Measurements from ENCODE around the gene NXT2. TPM values are rescaled to one million over a fixed set of nuclear protein-coding genes. Genes with fewer than 3 reads are reported as not detected.
"Not testable (repeated sequence)": the region's sequence is repeated elsewhere in the genome, so short reads cannot be mapped to it uniquely, and the experiment has no call there.

NXT2 gene
- polyA plus RNA-seq (ENCODE audit: insufficient read length), result 5.8 TPM

DNA sequence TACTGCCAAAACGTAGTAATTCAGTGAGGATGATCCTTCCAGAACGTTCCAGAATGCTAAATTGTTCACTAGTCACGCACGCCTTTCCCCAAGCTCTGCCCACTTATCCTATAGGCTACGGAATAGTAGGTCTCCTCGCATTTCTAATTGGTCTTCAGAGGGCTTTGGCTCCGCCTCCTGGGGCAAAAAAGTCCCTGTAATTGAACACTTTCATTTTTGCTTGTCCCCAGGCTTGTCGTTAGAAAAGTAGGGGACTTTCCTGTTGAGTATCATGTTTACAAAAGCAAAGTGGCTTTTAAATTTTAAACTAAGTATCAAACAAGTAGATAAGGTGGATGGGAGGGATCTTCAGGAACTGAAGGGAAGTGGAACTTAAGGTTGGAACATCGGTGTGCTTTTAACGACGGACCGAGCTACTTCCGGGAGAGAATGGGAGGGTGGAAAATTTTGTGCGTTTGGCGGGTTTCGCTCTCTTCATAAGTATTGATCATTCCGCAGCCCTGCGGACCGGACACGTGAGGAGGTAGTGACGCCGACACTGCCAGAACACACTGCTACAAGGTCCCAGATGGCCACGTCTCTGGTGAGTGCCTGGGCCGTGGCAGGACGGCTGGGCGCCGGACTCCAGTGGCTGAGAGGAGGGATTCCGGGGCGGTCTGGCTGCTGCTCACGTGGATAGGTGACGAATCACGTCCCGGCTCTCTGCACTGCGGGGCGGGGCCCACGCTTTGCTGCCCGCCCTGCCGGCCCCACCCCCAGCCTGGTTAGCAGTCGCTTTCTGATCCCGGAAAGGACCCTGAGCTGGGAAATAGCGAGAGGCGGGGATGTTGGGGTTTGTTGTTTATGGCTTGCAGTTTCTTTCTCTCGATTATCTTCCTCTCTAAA is at the start of gene NXT2:
TSS of gene NXT2 (plus strand) at position 406 of the 885 bp plus-strand sequence. CDS start at position 569, 163 bp downstream.
- DNase-seq (ENCODE audit: low read depth), result peak; percentile 77

DNA sequence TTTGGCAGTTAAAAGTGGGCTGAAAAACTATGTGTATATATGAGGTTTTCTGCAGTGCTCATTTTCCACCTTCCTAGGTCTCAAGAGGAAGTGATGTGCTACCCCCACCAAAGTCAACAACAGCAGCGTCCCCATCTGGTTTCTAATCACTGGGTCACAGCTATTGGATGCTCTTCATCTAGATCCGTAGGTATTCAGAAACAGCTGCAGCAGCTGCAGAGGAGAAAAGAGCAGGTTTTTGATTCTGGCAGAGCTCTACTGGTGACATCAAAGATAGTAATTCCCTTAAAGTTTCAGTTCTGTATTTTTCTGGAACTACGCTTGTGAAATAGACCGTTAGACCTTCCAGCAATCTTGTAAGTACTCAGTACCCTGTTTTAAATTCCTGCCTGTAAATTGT is 49.0 kb upstream of the NXT2 start:
- DNase-seq (ENCODE audit: low read depth), result no peak

DNA sequence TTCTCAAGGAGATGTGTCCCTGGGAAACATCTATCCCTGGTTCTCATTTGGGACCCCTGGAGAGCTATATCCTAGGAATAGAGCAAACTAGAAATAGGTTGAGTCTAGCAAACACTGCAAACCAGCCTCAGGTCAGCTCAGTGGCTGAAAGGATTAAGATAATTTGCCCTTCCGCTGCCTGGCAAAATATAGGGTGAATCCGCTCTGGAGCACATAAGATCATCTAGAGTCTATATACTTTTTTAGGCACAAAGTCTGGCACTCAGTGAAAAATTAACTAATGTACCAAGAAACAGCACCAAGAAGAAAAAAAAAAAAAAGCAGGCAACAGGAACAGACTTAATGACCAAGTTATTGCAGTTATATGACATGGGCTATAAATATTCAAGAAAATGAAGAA is 47.5 kb upstream of the NXT2 start:
- no peak for DNase-seq (ENCODE audit: low read depth)

- DNase-seq (ENCODE audit: low read depth), result no peak
Observed at GRCh38 chrX:109498434-109498833, 38.2 kb upstream of the NXT2 start.

DNA sequence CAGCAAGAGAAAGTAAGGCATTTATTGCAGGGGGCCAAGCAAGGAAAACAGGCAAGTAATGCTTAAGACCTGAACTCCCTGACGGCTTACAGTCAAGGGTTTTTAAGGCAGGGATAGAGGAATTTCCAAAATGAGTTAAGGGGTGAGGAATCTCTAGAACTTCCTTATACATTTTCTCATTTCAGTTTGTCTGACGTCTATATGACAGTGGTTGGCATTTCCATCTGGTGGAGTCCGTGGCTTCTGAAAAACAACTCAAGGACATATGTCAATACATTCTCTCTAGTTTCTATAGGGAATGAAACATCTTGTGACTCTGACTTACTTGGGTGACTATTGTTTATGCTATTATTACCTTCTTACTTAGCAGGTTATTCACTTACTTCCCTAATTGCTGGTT is 35.5 kb upstream of the NXT2 start:
- DNase-seq (ENCODE audit: low read depth), result no peak

DNA sequence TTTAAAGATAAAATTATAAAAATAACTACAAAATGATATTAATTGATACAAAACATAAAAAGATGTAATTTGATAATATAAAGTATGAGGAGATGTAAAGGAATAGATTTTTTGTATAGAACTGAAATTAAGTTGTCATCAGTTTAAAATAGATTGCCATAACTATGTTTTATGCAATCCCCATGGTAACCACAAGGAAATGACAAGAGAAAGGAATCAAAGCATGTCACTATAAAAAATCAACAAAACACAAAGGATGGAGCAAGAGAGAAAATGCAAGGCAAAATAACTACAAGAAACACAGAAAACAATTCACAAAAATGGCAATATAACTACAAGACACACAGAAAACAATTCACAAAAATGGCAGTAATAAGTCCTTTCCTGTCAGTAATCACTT is 27.7 kb upstream of the NXT2 start:
- no peak for DNase-seq (ENCODE audit: low read depth)

DNA sequence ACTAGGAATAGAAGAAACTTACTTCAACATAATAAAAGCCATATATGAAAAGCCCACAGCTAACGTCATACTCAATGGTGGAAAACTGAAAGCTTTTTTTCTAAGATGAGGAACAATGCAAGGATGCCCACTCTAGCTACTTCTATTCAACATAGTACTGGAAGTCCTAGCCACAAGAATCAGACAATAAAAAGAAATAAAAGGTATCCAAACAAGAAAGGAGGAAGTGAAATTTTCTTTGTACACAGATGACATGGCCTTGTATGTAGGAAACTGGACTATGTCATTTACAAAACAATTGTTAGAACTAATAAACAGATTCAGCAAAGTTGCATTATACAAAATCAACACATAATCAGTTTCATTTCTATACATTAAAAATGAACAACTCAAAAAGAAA is 25.5 kb upstream of the NXT2 start:
- no peak for DNase-seq (ENCODE audit: low read depth)

DNA sequence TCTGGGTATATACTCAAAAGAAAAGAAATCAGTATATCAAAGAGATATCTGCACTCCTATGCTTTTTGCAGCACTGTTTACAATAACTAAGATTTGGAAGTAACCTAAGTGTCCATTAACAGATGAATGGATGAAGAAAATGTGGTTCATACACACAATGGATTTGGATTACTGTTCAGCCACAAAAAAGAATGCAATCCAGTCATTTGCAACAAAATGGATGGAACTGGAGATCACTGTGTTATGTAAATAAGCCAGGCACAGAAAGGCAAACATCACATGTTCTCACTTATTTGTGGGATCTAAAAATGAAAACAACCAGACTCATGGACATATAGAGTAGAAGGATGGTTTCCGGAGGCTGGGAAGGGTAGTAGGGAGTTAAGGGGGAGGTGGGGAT is 17.6 kb upstream of the NXT2 start:
- no peak for DNase-seq (ENCODE audit: low read depth)

GRCh38 chrX:109533005-109533404 is 3.6 kb upstream of the NXT2 start:
- no peak for DNase-seq (ENCODE audit: low read depth)

DNA sequence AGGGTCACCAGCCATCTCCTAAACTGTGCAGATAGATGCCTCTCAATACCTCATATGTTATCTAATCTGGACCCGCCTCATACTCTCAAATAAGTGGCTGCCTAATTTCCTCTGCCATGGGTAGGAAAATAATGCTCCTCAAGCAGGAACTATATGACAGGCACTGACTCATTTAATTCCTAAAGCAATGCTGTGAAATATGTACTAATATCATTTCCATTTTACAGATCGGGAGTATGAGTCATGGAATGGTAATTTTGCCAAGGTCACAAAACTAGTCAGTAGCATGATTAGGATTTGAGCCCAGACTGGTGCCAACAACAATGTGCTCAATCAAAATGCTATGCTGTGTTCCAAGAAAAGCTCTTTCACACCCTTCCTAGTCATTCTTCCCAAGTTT is 3.0 kb upstream of the NXT2 start:
- DNase-seq (ENCODE audit: low read depth), result no peak

DNA sequence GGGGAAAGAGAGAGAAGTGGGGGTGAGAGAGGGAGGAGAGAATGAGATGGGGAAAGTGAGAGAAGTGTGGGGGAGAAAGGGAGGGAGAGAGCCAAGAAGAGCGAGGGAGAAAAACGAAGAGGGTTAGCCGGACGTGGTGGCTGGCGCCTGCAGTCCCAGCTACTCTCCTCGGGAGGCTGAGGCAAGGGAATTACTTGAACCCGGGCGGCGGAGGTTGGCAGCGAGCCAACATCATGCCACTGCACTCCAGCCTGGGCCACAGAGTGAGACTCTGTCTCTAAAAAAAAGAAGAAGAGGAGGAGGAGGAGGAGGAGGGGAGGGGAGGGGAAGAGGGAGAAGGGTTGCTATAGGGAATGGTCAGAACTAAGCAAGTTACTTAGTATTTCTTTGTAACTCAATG is 1.7 kb upstream of the NXT2 start:
- DNase-seq (ENCODE audit: low read depth), result no peak

DNA sequence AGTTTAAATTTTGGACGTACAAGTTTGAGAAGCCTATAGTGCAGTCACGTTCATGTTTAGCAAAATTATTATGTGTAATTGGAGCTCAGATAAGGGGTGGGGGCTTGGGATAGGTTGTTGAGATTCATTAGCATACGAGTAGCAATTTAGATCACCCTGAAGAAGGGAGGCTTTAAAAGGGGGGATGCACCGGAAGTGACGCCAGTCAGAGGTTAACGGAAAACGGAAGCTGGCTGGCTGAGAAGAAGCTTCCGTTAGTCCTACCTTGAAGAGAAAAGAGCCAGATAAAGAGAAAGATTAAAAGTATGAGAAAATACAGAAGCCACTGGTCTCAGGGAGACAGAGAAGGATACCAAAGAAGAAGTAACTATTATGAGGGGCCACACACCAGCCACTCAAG is 1.1 kb upstream of the NXT2 start:
- DNase-seq (ENCODE audit: low read depth), result no peak

DNA sequence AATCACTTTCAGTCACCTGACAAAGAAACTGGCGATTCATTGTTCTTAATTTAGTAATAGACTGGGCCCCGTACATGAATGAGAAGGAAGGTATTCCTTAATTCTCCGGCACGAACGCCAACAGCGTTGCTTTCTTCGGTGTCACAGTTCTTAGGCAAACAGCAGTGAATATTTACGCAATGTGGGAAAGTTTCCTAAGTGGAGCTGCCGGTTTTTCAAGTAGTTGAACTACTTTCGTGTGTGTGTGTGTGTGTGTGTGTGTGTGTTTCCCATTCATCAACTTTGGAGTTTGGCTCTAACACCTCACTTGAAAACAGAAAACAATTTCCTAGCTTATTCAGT is 651 bp downstream of the NXT2 start:
- peak; percentile 20 for DNase-seq (ENCODE audit: low read depth)

- DNase-seq (ENCODE audit: low read depth), result not testable (repeated sequence)
Observed at GRCh38 chrX:109539007-109539406, 2.4 kb downstream of the NXT2 start.

GRCh38 chrX:109553862-109554261 is 17.2 kb downstream of the NXT2 start:
- no peak for DNase-seq (ENCODE audit: low read depth)

GRCh38 chrX:109576083-109576482 is 39.4 kb downstream of the NXT2 start:
- not testable (repeated sequence) for DNase-seq (ENCODE audit: low read depth)

- DNase-seq (ENCODE audit: low read depth), result no peak
Observed at GRCh38 chrX:109577055-109577454, 40.4 kb downstream of the NXT2 start.

GRCh38 chrX:109578916-109579315 is 42.3 kb downstream of the NXT2 start:
- DNase-seq (ENCODE audit: low read depth), result no peak

- no peak for DNase-seq (ENCODE audit: low read depth)
Observed at GRCh38 chrX:109585488-109585887, 48.8 kb downstream of the NXT2 start.

DNA sequence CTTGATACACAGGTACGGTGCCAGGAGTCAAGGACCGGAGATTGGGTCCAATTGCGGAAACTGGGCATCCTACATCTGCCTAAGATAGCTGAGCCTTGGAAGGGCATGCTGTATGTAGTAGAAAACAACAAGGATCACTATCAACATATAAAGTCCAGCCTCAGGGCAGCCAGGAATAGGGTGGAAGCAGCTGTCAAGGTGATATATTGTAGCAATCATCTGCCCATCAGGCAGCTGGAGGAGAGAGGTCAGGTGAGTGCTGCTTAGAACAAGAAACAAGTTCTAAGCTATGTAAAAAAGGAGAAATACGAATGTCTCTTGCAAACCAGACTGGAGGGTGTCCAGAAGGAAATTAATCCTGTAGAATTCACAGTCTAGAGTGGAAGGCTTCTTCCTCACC is 53.5 kb downstream of the NXT2 start:
- no peak for DNase-seq (ENCODE audit: low read depth)

Measured in forelimb muscle (tissue), 1 donor.